SIG-M5 treated with dmso at 0.1 percent for 504 hours (cell line): ENCODE results near the gene KRT82.

ENCODE experiments used
- DNase-seq: peaks from one replicate; lab custom pipeline; 2025; ENCODE audit not compliant: unreplicated experiment; lab: John Stamatoyannopoulos, UW

KRT82 gene

GRCh38 chr12:52387859-52388258, 18.3 kb downstream of the KRT82 start:
- DNase-seq: no peak

GRCh38 chr12:52385226-52385702, 20.9 kb downstream of the KRT82 start, which contains the start of gene KRT84:
Gene KRT84 (minus strand): TSS chr12:52385652. CDS start chr12:52385585, 67 bp downstream.
- DNase-seq: no peak

GRCh38 chr12:52383331-52383730, 22.8 kb downstream of the KRT82 start:
- no peak for DNase-seq

- no peak for DNase-seq
These were observed 23.3 kb downstream of the KRT82 start for GRCh38 chr12:52382854-52383253.

GRCh38 chr12:52381206-52381605, 24.9 kb downstream of the KRT82 start:
- no peak for DNase-seq

- DNase-seq: no peak
These were observed 25.9 kb downstream of the KRT82 start for GRCh38 chr12:52380271-52380694.

GRCh38 chr12:52379536-52379935, 26.6 kb downstream of the KRT82 start:
- no peak for DNase-seq

- DNase-seq: no peak
These were observed 28.0 kb downstream of the KRT82 start for GRCh38 chr12:52378091-52378490.

GRCh38 chr12:52377266-52377665, 28.9 kb downstream of the KRT82 start:
- no peak for DNase-seq

GRCh38 chr12:52372216-52373154, 33.6 kb downstream of the KRT82 start:
- peak; percentile 72 for DNase-seq

GRCh38 chr12:52371716-52372115, 34.4 kb downstream of the KRT82 start:
- DNase-seq: no peak

- DNase-seq: no peak
These were observed 35.1 kb downstream of the KRT82 start for GRCh38 chr12:52370926-52371608.

GRCh38 chr12:52369809-52370208, 36.3 kb downstream of the KRT82 start:
- DNase-seq: no peak

GRCh38 chr12:52369211-52369610, 36.9 kb downstream of the KRT82 start:
- DNase-seq: no peak

- no peak for DNase-seq
These were observed 37.6 kb downstream of the KRT82 start for GRCh38 chr12:52368508-52368907.

GRCh38 chr12:52367876-52368275, 38.3 kb downstream of the KRT82 start:
- DNase-seq: no peak

GRCh38 chr12:52366738-52367485, 39.2 kb downstream of the KRT82 start, which contains the start of gene KRT85:
Gene KRT85 (minus strand): TSS chr12:52367481. CDS start chr12:52367405, 76 bp downstream.
- no peak for DNase-seq

- no peak for DNase-seq
These were observed 41.1 kb downstream of the KRT82 start for GRCh38 chr12:52364901-52365489.

- DNase-seq: no peak
These were observed 42.1 kb downstream of the KRT82 start for GRCh38 chr12:52364061-52364460.

- no peak for DNase-seq
These were observed 42.9 kb downstream of the KRT82 start for GRCh38 chr12:52363111-52363679.
